Mesenteric fat pad (tissue), 1 donor: ENCODE data around the gene CEP295NL. TPM values are rescaled to one million over a fixed set of nuclear protein-coding genes. Genes with fewer than 3 reads are reported as not detected.

Source experiments
- total RNA-seq: library from RNA; stranded (reverse); fragmentation: NEBNext Ultra II Directional; extraction: Animal tissue kit (Norgen Biotek cat#: 25700); gene quantifications from one replicate; pipeline ENCODE4 v1.2.1, GENCODE V29; 2021
- donor health status: DM: yes; HTN: yes; CAD: no.

CEP295NL gene
- total RNA-seq, 1 donor from 2014 or later, result 6.5 TPM

Other genes with a start within 250 kb of the CEP295NL start
- 54.9 TPM for gene CYTH1, start 120.9 kb downstream of the CEP295NL start, total RNA-seq
- 93.9 TPM for gene USP36, start 62.4 kb downstream of the CEP295NL start, total RNA-seq
- 351 TPM for gene TIMP2, start 22.2 kb upstream of the CEP295NL start, total RNA-seq
- gene LGALS3BP, start 76.7 kb upstream of the CEP295NL start, total RNA-seq, result 417 TPM
- gene CANT1, start 106.6 kb upstream of the CEP295NL start, total RNA-seq, result 37.9 TPM
- 563 TPM for gene C1QTNF1, start 121.0 kb upstream of the CEP295NL start, total RNA-seq
- 38.8 TPM for gene ENGASE, start 171.6 kb upstream of the CEP295NL start, total RNA-seq